ENCODE results near the gene GATA6.

Gene GATA6

GRCh38 chr18:22189449-22190166 is 20.2 kb downstream of the GATA6 start:
- H3K4me1 ChIP-seq (ENCODE audit: control insufficient read depth in 2 of 2, insufficient read depth in 1 of 2, low read depth in 1 of 2, low read length in 2 of 2), result peaks cover 2 to 15% of the 10 kb centered on the region in 2 donors
- DNase-seq (ENCODE audit: low spot score), result no peak
- H2BK120ac ChIP-seq (ENCODE audit: low read depth, low read length), result no peak overlapping the region
- no peak overlapping the region for H3K4me3 ChIP-seq (ENCODE audit: low read length in 2 of 2)
- H3K23ac ChIP-seq (ENCODE audit: low read depth, low read length, poor library complexity), result no peak overlapping the region
- H2AK5ac ChIP-seq (ENCODE audit: low read depth, low read length), result no peak overlapping the region
- H3K9ac ChIP-seq (ENCODE audit: low read depth, low read length, poor library complexity), result no peak overlapping the region
- H3K9me3 ChIP-seq (replicated peaks in 1 of 2; ENCODE audit: control insufficient read depth in 2 of 2, insufficient read depth in 1 of 2, low read depth in 1 of 2, low read length in 2 of 2), result no peaks in the 10 kb centered on the region
- H2BK5ac ChIP-seq (ENCODE audit: low read length), result no peak overlapping the region
- WGBS, 2 donors (ENCODE audit: extremely low coverage in 2 of 2, insufficient read length in 2 of 2, insufficient replicate concordance in 1 of 2), result no CpG with 5 or more reads among the region's 11 CpGs
- no peak overlapping the region for H4K8ac ChIP-seq (ENCODE audit: low read depth, low read length)
- no peak overlapping the region for H2BK12ac ChIP-seq (ENCODE audit: low read length)
- no peaks in the 10 kb centered on the region for H3K36me3 ChIP-seq (replicated peaks in 1 of 2; ENCODE audit: control insufficient read depth in 2 of 2, insufficient read depth in 2 of 2, low read length in 2 of 2)
- no peak overlapping the region for H3K4me2 ChIP-seq (ENCODE audit: insufficient read depth, low read length, poor library complexity, severe bottlenecking)
- H3K14ac ChIP-seq (ENCODE audit: low read length), result no peak overlapping the region
- H2BK15ac ChIP-seq (ENCODE audit: low read length), result no peak overlapping the region
- no peak overlapping the region for H2AFZ ChIP-seq (ENCODE audit: low read length)
- H3K79me1 ChIP-seq (ENCODE audit: low read depth, low read length), result no peaks in the 10 kb centered on the region
- H3K18ac ChIP-seq (ENCODE audit: low read length), result no peak overlapping the region
- H3K27me3 ChIP-seq (ENCODE audit: control insufficient read depth in 3 of 3, insufficient read depth in 3 of 3, low read depth in 1 of 3, low read length in 3 of 3), result peaks cover 0 to 50% (median 0%) of the 10 kb centered on the region in 3 experiments
- H3K27ac ChIP-seq (replicated peaks; ENCODE audit: low read length), result no peak overlapping the region
- H4K91ac ChIP-seq (ENCODE audit: low read depth, low read length, poor library complexity), result no peak overlapping the region
- no peak overlapping the region for H3K4ac ChIP-seq (ENCODE audit: low read length)

DNA sequence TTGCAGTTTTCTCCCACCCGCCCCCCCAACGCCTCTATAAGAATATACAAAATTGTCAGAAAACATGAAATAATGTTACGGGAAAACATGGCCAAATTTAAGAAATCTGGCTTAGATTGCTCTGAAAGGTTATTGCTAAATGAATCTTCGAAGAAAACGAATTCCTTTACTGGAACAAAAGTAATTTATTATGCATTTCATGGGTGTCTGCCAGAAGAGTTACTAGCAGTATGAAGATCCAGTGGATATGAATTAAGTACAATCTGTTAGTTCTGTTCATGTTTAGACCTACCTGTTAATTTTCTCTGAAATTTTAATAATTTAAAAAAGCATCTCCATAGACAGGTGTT is 21.9 kb downstream of the GATA6 start:
- Histone ChIP-seq H3K9ac (ENCODE audit: low read depth, low read length, poor library complexity) (no peak overlapping the region), H3K9me3 (replicated peaks in 1 of 2; ENCODE audit: control insufficient read depth in 2 of 2, insufficient read depth in 1 of 2, low read depth in 1 of 2, low read length in 2 of 2) (no peaks in the 10 kb centered on the region), H2BK5ac (ENCODE audit: low read length) (no peak overlapping the region), H3K14ac (ENCODE audit: low read length) (no peak overlapping the region), H2BK12ac (ENCODE audit: low read length) (no peak overlapping the region), H3K4me2 (ENCODE audit: insufficient read depth, low read length, poor library complexity, severe bottlenecking) (no peak overlapping the region), H3K4ac (ENCODE audit: low read length) (no peak overlapping the region), H3K4me3 (ENCODE audit: low read length in 2 of 2) (no peak overlapping the region), H3K36me3 (replicated peaks in 1 of 2; ENCODE audit: control insufficient read depth in 2 of 2, insufficient read depth in 2 of 2, low read length in 2 of 2) (no peaks in the 10 kb centered on the region), H3K79me1 (ENCODE audit: low read depth, low read length) (no peaks in the 10 kb centered on the region), H3K4me1 (ENCODE audit: control insufficient read depth in 2 of 2, insufficient read depth in 1 of 2, low read depth in 1 of 2, low read length in 2 of 2) (peaks cover 2 to 15% of the 10 kb centered on the region in 2 donors), H3K27ac (replicated peaks; ENCODE audit: low read length) (no peak overlapping the region), H3K18ac (ENCODE audit: low read length) (no peak overlapping the region), H2BK120ac (ENCODE audit: low read depth, low read length) (no peak overlapping the region), H2AK5ac (ENCODE audit: low read depth, low read length) (no peak overlapping the region), H4K91ac (ENCODE audit: low read depth, low read length, poor library complexity) (no peak overlapping the region), H3K23ac (ENCODE audit: low read depth, low read length, poor library complexity) (no peak overlapping the region), H2BK15ac (ENCODE audit: low read length) (no peak overlapping the region), H3K27me3 (ENCODE audit: control insufficient read depth in 3 of 3, insufficient read depth in 3 of 3, low read depth in 1 of 3, low read length in 3 of 3) (peaks cover 0 to 49% (median 0%) of the 10 kb centered on the region in 3 experiments), H2AFZ (ENCODE audit: low read length) (no peak overlapping the region), H4K8ac (ENCODE audit: low read depth, low read length) (no peak overlapping the region)
- no peak for DNase-seq (ENCODE audit: low spot score)
- WGBS, 2 donors (ENCODE audit: extremely low coverage in 2 of 2, insufficient read length in 2 of 2, insufficient replicate concordance in 1 of 2), result no CpG with 5 or more reads among the region's 5 CpGs

GRCh38 chr18:22191923-22192322 is 22.5 kb downstream of the GATA6 start:
- Histone ChIP-seq H4K91ac (ENCODE audit: low read depth, low read length, poor library complexity) (no peak overlapping the region), H3K36me3 (replicated peaks in 1 of 2; ENCODE audit: control insufficient read depth in 2 of 2, insufficient read depth in 2 of 2, low read length in 2 of 2) (no peaks in the 10 kb centered on the region), H3K14ac (ENCODE audit: low read length) (no peak overlapping the region), H2BK5ac (ENCODE audit: low read length) (no peak overlapping the region), H2BK15ac (ENCODE audit: low read length) (no peak overlapping the region), H3K18ac (ENCODE audit: low read length) (no peak overlapping the region), H2BK120ac (ENCODE audit: low read depth, low read length) (no peak overlapping the region), H3K4ac (ENCODE audit: low read length) (no peak overlapping the region), H3K23ac (ENCODE audit: low read depth, low read length, poor library complexity) (no peak overlapping the region), H3K79me1 (ENCODE audit: low read depth, low read length) (no peaks in the 10 kb centered on the region), H3K27ac (replicated peaks; ENCODE audit: low read length) (no peak overlapping the region), H3K9ac (ENCODE audit: low read depth, low read length, poor library complexity) (no peak overlapping the region), H2AFZ (ENCODE audit: low read length) (no peak overlapping the region), H2BK12ac (ENCODE audit: low read length) (no peak overlapping the region), H3K4me3 (ENCODE audit: low read length in 2 of 2) (no peak overlapping the region), H3K4me2 (ENCODE audit: insufficient read depth, low read length, poor library complexity, severe bottlenecking) (no peak overlapping the region), H2AK5ac (ENCODE audit: low read depth, low read length) (no peak overlapping the region), H3K27me3 (ENCODE audit: control insufficient read depth in 3 of 3, insufficient read depth in 3 of 3, low read depth in 1 of 3, low read length in 3 of 3) (peaks cover 0 to 46% (median 0%) of the 10 kb centered on the region in 3 experiments), H4K8ac (ENCODE audit: low read depth, low read length) (no peak overlapping the region), H3K9me3 (replicated peaks in 1 of 2; ENCODE audit: control insufficient read depth in 2 of 2, insufficient read depth in 1 of 2, low read depth in 1 of 2, low read length in 2 of 2) (no peaks in the 10 kb centered on the region), H3K4me1 (ENCODE audit: control insufficient read depth in 2 of 2, insufficient read depth in 1 of 2, low read depth in 1 of 2, low read length in 2 of 2) (peaks cover 2 to 15% of the 10 kb centered on the region in 2 donors)
- no CpG with 5 or more reads among the region's 4 CpGs for WGBS, 2 donors (ENCODE audit: extremely low coverage in 2 of 2, insufficient read length in 2 of 2, insufficient replicate concordance in 1 of 2)
- no peak for DNase-seq (ENCODE audit: low spot score)

DNA sequence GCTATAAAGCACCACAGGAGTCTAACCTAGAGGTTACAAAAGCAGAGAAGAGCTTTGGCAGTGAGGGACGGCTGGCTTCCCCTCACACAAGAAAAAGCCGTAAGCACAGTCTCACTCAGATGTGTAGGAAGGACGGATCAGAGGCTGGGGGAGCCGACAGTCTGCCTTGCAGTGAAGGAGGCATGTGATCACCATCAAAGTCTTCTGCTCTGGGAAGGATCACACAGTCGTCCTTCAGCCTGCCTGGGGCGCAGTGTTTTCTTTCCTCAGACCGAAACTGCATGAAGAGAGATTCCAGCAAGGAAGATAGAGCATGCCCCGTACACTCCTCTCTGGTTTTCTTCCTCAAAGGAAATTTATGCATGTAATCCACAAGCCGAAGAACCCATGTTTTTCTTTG is 24.1 kb downstream of the GATA6 start:
- Histone ChIP-seq H4K8ac (ENCODE audit: low read depth, low read length) (no peak overlapping the region), H3K9me3 (replicated peaks in 1 of 2; ENCODE audit: control insufficient read depth in 2 of 2, insufficient read depth in 1 of 2, low read depth in 1 of 2, low read length in 2 of 2) (no peaks in the 10 kb centered on the region), H3K9ac (ENCODE audit: low read depth, low read length, poor library complexity) (no peak overlapping the region), H2AFZ (ENCODE audit: low read length) (peak overlapping the region; percentile 44), H3K4me1 (ENCODE audit: control insufficient read depth in 2 of 2, insufficient read depth in 1 of 2, low read depth in 1 of 2, low read length in 2 of 2) (peaks cover 2 to 15% of the 10 kb centered on the region in 2 donors), H3K4me2 (ENCODE audit: insufficient read depth, low read length, poor library complexity, severe bottlenecking) (peak overlapping the region; percentile 29), H3K4ac (ENCODE audit: low read length) (no peak overlapping the region), H2BK120ac (ENCODE audit: low read depth, low read length) (no peak overlapping the region), H2BK5ac (ENCODE audit: low read length) (no peak overlapping the region), H3K18ac (ENCODE audit: low read length) (peak overlapping the region; percentile 31), H4K91ac (ENCODE audit: low read depth, low read length, poor library complexity) (no peak overlapping the region), H2BK12ac (ENCODE audit: low read length) (no peak overlapping the region), H3K36me3 (replicated peaks in 1 of 2; ENCODE audit: control insufficient read depth in 2 of 2, insufficient read depth in 2 of 2, low read length in 2 of 2) (no peaks in the 10 kb centered on the region), H3K79me1 (ENCODE audit: low read depth, low read length) (no peaks in the 10 kb centered on the region), H2BK15ac (ENCODE audit: low read length) (peak overlapping the region; percentile 70), H3K27me3 (ENCODE audit: control insufficient read depth in 3 of 3, insufficient read depth in 3 of 3, low read depth in 1 of 3, low read length in 3 of 3) (peaks cover 0 to 48% (median 0%) of the 10 kb centered on the region in 3 experiments), H2AK5ac (ENCODE audit: low read depth, low read length) (no peak overlapping the region), H3K14ac (ENCODE audit: low read length) (no peak overlapping the region), H3K27ac (replicated peaks; ENCODE audit: low read length) (peak overlapping the region; percentile 23), H3K4me3 (ENCODE audit: low read length in 2 of 2) (no peak overlapping the region), H3K23ac (ENCODE audit: low read depth, low read length, poor library complexity) (no peak overlapping the region)
- no CpG with 5 or more reads among the region's 9 CpGs for WGBS, 2 donors (ENCODE audit: extremely low coverage in 2 of 2, insufficient read length in 2 of 2, insufficient replicate concordance in 1 of 2)
- DNase-seq (ENCODE audit: low spot score), result no peak
